LNCaP clone FGC (cell line): ENCODE data around the gene BABAM2.
"Not testable (repeated sequence)": the region's sequence is repeated elsewhere in the genome, so short reads cannot be mapped to it uniquely, and the experiment has no call there.

Experiments used
- DNase-seq: peaks from one replicate; pipeline ENCODE4 v3.0.0-alpha.2; 2011; ENCODE audit warnings: low read depth
- H3K4me3 ChIP-seq: 2 replicates; pipeline ENCODE4 v1.5.1; 2011; ENCODE audit warnings: mild to moderate bottlenecking, low read depth, low read length, control low read depth
- CTCF ChIP-seq: IDR thresholded peaks from 2 replicates; pipeline ENCODE4 v1.5.1; 2012; ENCODE audit warnings: mild to moderate bottlenecking; ENCODE audit not compliant: control insufficient read depth, insufficient read depth; ENCODE audit errors: extremely low read depth

Gene BABAM2

GRCh38 chr2:28368357-28368798 is 477.8 kb downstream of the BABAM2 start:
- DNase-seq, result no peak
- TF ChIP-seq CTCF, result no peak
- H3K4me3 ChIP-seq, result no peak overlapping the region

- no peak overlapping the region for H3K4me3 ChIP-seq
- no peak for TF ChIP-seq CTCF
- DNase-seq, result no peak
These were observed 478.8 kb downstream of the BABAM2 start for GRCh38 chr2:28369358-28369757.

- no peak overlapping the region for H3K4me3 ChIP-seq
- DNase-seq, result no peak
- no peak for TF ChIP-seq CTCF
These were observed 479.8 kb downstream of the BABAM2 start for GRCh38 chr2:28370354-28370753.

DNA sequence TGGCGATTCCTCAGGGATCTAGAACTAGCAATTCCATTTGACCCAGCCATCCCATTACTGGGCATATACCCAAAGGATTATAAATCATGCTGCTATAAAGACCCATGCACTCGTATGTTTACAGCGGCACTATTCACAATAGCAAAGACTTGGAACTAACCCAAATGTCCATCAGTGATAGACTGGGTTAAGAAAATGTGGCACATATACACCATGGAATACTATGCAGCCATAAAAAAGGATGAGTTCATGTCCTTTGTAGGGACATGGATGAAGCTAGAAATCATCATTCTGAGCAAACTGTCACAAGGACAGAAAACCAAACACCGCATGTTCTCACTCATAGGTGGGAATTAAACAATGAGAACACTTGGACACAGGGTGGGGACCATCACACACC is 481.2 kb downstream of the BABAM2 start:
- DNase-seq, result not testable (repeated sequence)

DNA sequence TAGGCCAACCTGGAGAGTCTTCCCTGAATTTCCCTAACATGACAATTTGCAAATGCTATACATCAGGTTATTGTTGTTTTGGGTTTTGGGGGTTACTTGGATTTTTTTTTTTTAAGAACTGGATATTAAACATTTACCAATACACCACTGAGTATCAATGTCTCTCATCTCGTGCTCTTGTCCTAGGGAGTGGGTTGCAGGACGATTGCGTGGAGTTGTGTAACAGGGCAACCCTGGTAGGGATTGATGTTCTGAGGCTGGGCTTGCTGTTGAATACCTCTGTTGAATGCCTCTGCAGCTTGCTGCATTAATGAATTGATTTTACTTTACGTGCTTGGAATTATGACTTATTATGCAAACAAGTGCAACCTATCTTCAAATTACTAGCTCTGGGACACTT is 483.3 kb downstream of the BABAM2 start:
- TF ChIP-seq CTCF, result no peak
- no peak overlapping the region for H3K4me3 ChIP-seq
- no peak for DNase-seq

More for the DNA sequence above, 481.2 kb downstream of the BABAM2 start:
- not testable (repeated sequence) for H3K4me3 ChIP-seq

DNA sequence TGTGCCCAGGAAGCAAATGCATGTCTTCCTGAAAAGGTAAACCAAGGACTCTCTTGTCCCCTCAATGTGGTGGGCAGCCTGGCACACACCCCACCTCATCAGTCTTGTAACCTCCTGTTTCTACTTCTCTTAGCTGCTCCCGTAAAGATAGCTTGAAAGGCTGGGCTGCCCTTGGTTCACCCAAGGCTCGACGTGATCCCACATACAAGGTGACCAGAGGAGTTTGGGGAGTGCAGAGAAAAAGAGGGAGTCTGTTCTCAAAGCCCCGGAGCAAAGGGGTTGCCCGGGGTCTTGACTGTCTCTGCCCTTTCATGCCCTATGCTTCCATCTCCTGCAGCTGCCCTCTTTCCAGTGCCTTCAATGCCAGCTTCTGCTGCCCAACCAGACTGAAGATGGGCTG is 483.8 kb downstream of the BABAM2 start:
- TF ChIP-seq CTCF, result no peak
- no peak for DNase-seq
- H3K4me3 ChIP-seq, result no peak overlapping the region

DNA sequence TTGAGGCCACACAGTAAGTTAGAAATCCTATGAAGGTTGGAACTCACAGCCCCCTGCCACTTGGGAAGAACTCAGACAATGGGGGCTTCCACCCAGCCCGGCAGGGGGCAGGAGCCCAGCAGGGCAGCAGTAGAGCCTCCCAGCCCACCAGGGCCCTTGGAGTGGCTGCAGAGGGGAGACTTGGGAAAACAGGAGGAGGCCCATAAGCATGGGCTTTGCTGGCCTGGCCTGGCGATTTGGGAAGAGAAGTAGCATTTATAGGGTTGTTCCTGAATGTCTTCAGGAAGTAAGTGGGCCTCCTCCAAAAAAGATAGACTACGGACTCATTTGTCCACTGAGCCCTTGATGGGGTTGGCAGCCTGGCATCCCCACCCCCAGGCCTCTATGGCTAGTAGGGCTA is 484.7 kb downstream of the BABAM2 start:
- DNase-seq, result no peak
- H3K4me3 ChIP-seq, result no peak overlapping the region
- no peak for TF ChIP-seq CTCF
